Prostate gland (tissue), 2 donors: ENCODE measurements around the gene UBE2J2. TPM values are rescaled to one million over a fixed set of nuclear protein-coding genes. Genes with fewer than 3 reads are reported as not detected.

Experiments
- DNase-seq: peaks from one replicate; pipeline ENCODE4 v3.0.0-alpha.2; 2019; ENCODE audit warnings: low spot score
- H3K27ac ChIP-seq, 2 donors: fragments of 200-600 bp; sonication (generic); 2 replicates each; pipeline ENCODE4 v1.5.1; 2017 to 2019
- H3K27me3 ChIP-seq: fragments of 200-600 bp; sonication (generic); replicated peaks from 2 replicates; pipeline ENCODE4 v1.5.1; 2019; ENCODE audit not compliant: insufficient read depth
- H3K36me3 ChIP-seq, 2 donors: fragments of 200-600 bp; sonication (generic); 1 replicate in 1 of 2; 2 replicates in 1 of 2; pipeline versions ENCODE4 v1.5.1 to v1.8.1; 2017 to 2019
- H3K4me1 ChIP-seq: fragments of 200-600 bp; sonication (generic); replicated peaks from 2 replicates; pipeline ENCODE4 v1.5.1; 2019
- H3K4me3 ChIP-seq, 2 donors: fragments of 200-600 bp; sonication (generic); 2 replicates each; pipeline ENCODE4 v1.5.1; 2017 to 2019
- H3K9me3 ChIP-seq: fragments of 200-600 bp; sonication (generic); 2 replicates; pipeline ENCODE4 v1.5.1; 2017
- CTCF ChIP-seq, 4 experiments: fragments of 200-600 bp in 2 of 4; fragments of 450-650 bp in 2 of 4; sonication (generic) in 2 of 4; IDR thresholded peaks; 1 replicate in 3 of 4; 2 replicates in 1 of 4; pipeline ENCODE4 v1.5.1; 2016 to 2019; ENCODE audit warnings: antibody characterized with exemption in 4 of 4, mild to moderate bottlenecking in 2 of 4, moderate library complexity in 2 of 4
- POLR2A ChIP-seq: fragments of 450-650 bp; IDR thresholded peaks from one replicate; pipeline ENCODE4 v1.6.1; 2016; ENCODE audit warnings: antibody characterized with exemption, mild to moderate bottlenecking
- POLR2AphosphoS5 ChIP-seq: sonication (generic); formaldehyde crosslinking; IDR thresholded peaks from one replicate; pipeline ENCODE4 v1.6.1; 2017; ENCODE audit warnings: antibody characterized with exemption
- WGBS: methylation state at CpG from one replicate; pipeline ENCODE4 v1.1.5; 2018; 5-methylcytosine and 5-hydroxymethylcytosine counted together
- intact Hi-C: fragments of 100-400 bp; cut with DNase I; formaldehyde crosslinking; loops from one replicate; pipeline ENCODE4 v1.14.2; 2022
- total RNA-seq, 2 donors: library from RNA; depleted of rRNA; stranded (reverse); fragments of >200 nt; gene quantifications; one replicate each; pipeline ENCODE4 v1.1.0, GENCODE V29; 2016

The UBE2J2 gene
- total RNA-seq, 2 donors from 2014 or later: 56.0 to 79.4 TPM

- H3K27ac ChIP-seq: no peak overlapping the region
- H3K27me3 ChIP-seq: no peaks in the 10 kb centered on the region
- no peak for TF ChIP-seq POLR2AphosphoS5
- TF ChIP-seq CTCF (IDR thresholded peaks at IDR 0.05): no peak
- no peak for TF ChIP-seq POLR2A
- intact Hi-C loops: no loop called here
- no peaks in the 10 kb centered on the region for H3K9me3 ChIP-seq
- H3K36me3 ChIP-seq: peaks cover 5 to 10% of the 10 kb centered on the region in 2 donors
- WGBS: 93% methylated on average over 19 of the region's 19 CpGs
- no peak overlapping the region for H3K4me3 ChIP-seq
- H3K4me1 ChIP-seq: peaks cover 15% of the 10 kb centered on the region
- DNase-seq: no peak
Observed at GRCh38 chr1:1229770-1230169, 43.9 kb downstream of the UBE2J2 start.

GRCh38 chr1:1228596-1229321 lies 44.9 kb downstream of the UBE2J2 start:
- TF ChIP-seq CTCF (IDR thresholded peaks at IDR 0.05): no peak
- TF ChIP-seq POLR2AphosphoS5: no peak
- no peak for TF ChIP-seq POLR2A
- Histone ChIP-seq H3K4me3 (no peak overlapping the region), H3K36me3 (peaks cover 5 to 10% of the 10 kb centered on the region in 2 donors), H3K4me1 (peaks cover 15% of the 10 kb centered on the region), H3K27ac (no peak overlapping the region), H3K27me3 (no peaks in the 10 kb centered on the region), H3K9me3 (no peaks in the 10 kb centered on the region)
- intact Hi-C loops: no loop called here
- WGBS: 89% methylated on average over 27 of the region's 28 CpGs
- no peak for DNase-seq

- intact Hi-C loops: no loop called here
- Histone ChIP-seq H3K27ac (no peak overlapping the region), H3K4me3 (no peak overlapping the region), H3K27me3 (no peaks in the 10 kb centered on the region), H3K9me3 (no peaks in the 10 kb centered on the region), H3K36me3 (peaks cover 5 to 16% of the 10 kb centered on the region in 2 donors), H3K4me1 (peaks cover 15% of the 10 kb centered on the region)
- DNase-seq: no peak
- no peak for TF ChIP-seq CTCF (IDR thresholded peaks at IDR 0.05)
- 97% methylated on average over 16 of the region's 30 CpGs for whole genome bisulfite sequencing
Observed at GRCh38 chr1:1228187-1228586, 45.5 kb downstream of the UBE2J2 start.

GRCh38 chr1:1227386-1227785 lies 46.3 kb downstream of the UBE2J2 start:
- H3K27ac ChIP-seq: no peak overlapping the region
- peaks cover 9 to 24% of the 10 kb centered on the region in 2 donors for H3K36me3 ChIP-seq
- no peak for DNase-seq
- TF ChIP-seq CTCF (IDR thresholded peaks at IDR 0.05) (no peak), POLR2AphosphoS5 (no peak), POLR2A (no peak)
- H3K9me3 ChIP-seq: no peaks in the 10 kb centered on the region
- intact Hi-C loops: no loop called here
- H3K4me3 ChIP-seq: no peak overlapping the region
- H3K27me3 ChIP-seq: no peaks in the 10 kb centered on the region
- WGBS: 93% methylated on average over 12 of the region's 25 CpGs
- H3K4me1 ChIP-seq: peaks cover 15% of the 10 kb centered on the region
